Naive thymus-derived CD4-positive, alpha-beta T cell (primary cell): ENCODE data around the gene PTPRT. TPM values are rescaled to one million over a fixed set of nuclear protein-coding genes. Genes with fewer than 3 reads are reported as not detected.

Source experiments
- ATAC-seq: fragments of 150-1000 bp; cut with Tn5 transposase; 2 replicates; pipeline ENCODE4 v1.10.0; 2021; ENCODE audit warnings: mild to moderate bottlenecking, moderate library complexity
- CTCF ChIA-PET: fragments of 350-600 bp; sonication (Branson Sonifier 250); formaldehyde crosslinking; loops from one replicate; lab custom pipeline; 2021; ENCODE audit warnings: antibody characterized with exemption; lab: Charles Lee
- POLR2A ChIA-PET: fragments of 350-600 bp; sonication (Branson Sonifier 250); formaldehyde crosslinking; loops from one replicate; lab custom pipeline; 2021; ENCODE audit warnings: antibody characterized with exemption, inconsistent platforms; lab: Charles Lee
- DNase-seq, 9 donors: peaks; one replicate each; pipeline versions ENCODE4 v3.0.0 to v3.0.0-alpha.2; 2020 to 2022; ENCODE audit warnings: mixed read lengths in 1 of 9
- H3K27ac ChIP-seq: one replicate; pipeline ENCODE4 v1.7.0; 2013; ENCODE audit warnings: mild to moderate bottlenecking, low read depth, low read length, moderate library complexity
- H3K27me3 ChIP-seq, 2 donors: one replicate each; pipeline ENCODE4 v1.7.0; 2013; ENCODE audit warnings: low read length in 2 of 2, mild to moderate bottlenecking in 2 of 2, moderate library complexity in 2 of 2; ENCODE audit not compliant: control insufficient read depth in 2 of 2, insufficient read depth in 2 of 2
- H3K36me3 ChIP-seq, 3 experiments: 1 replicate in 2 of 3; 2 replicates in 1 of 3; pipeline ENCODE4 v1.7.0; 2013; ENCODE audit warnings: low read length in 3 of 3, mild to moderate bottlenecking in 3 of 3, moderate library complexity in 1 of 3; ENCODE audit not compliant: insufficient read depth in 3 of 3, control insufficient read depth in 2 of 3
- H3K4me1 ChIP-seq, 2 donors: one replicate each; pipeline ENCODE4 v1.7.0; 2013; ENCODE audit warnings: low read length in 2 of 2, mild to moderate bottlenecking in 2 of 2, moderate library complexity in 1 of 2; ENCODE audit not compliant: control insufficient read depth in 2 of 2, insufficient read depth in 2 of 2
- H3K4me3 ChIP-seq: 2 replicates; pipeline ENCODE4 v1.7.0; 2013; ENCODE audit warnings: mild to moderate bottlenecking, low read length
- H3K9me3 ChIP-seq, 3 experiments: 1 replicate in 2 of 3; 2 replicates in 1 of 3; pipeline ENCODE4 v1.7.0; 2013; ENCODE audit warnings: low read length in 3 of 3; ENCODE audit not compliant: control insufficient read depth in 2 of 3
- H3K27ac Mint-ChIP-seq, 9 donors: one replicate each; pipeline ENCODE4 v1.8.0; 2020 to 2022; ENCODE audit warnings: mixed read lengths in 9 of 9, mild to moderate bottlenecking in 8 of 9, moderate library complexity in 5 of 9, inconsistent platforms in 2 of 9
- H3K27me3 Mint-ChIP-seq, 5 donors: one replicate each; pipeline ENCODE4 v1.8.0; 2021 to 2022; ENCODE audit warnings: mixed read lengths in 5 of 5, mild to moderate bottlenecking in 1 of 5
- H3K36me3 Mint-ChIP-seq, 5 donors: one replicate each; pipeline ENCODE4 v1.8.0; 2020 to 2022; ENCODE audit warnings: mixed read lengths in 5 of 5, mild to moderate bottlenecking in 3 of 5, inconsistent platforms in 1 of 5
- H3K4me1 Mint-ChIP-seq, 7 donors: one replicate each; pipeline ENCODE4 v1.8.0; 2020 to 2022; ENCODE audit warnings: mixed read lengths in 7 of 7, mild to moderate bottlenecking in 3 of 7, inconsistent platforms in 1 of 7
- H3K4me3 Mint-ChIP-seq, 10 donors: one replicate each; pipeline ENCODE4 v1.8.0; 2020 to 2022; ENCODE audit warnings: mild to moderate bottlenecking in 10 of 10, mixed read lengths in 10 of 10, moderate library complexity in 6 of 10, inconsistent platforms in 2 of 10
- H3K9me3 Mint-ChIP-seq, 11 donors: one replicate each; pipeline ENCODE4 v1.8.0; 2020 to 2022; ENCODE audit warnings: mixed read lengths in 11 of 11, mild to moderate bottlenecking in 4 of 11, inconsistent platforms in 1 of 11, moderate library complexity in 1 of 11
- intact Hi-C, 2 donors: fragments of 100-400 bp; cut with micrococcal nuclease; formaldehyde crosslinking; loops; one replicate each; pipeline ENCODE4 v1.15.1; 2023
- polyA plus RNA-seq, 2 donors: library from polyadenylated mRNA; unstranded; fragments of 300-500 nt; fragmentation: Illumina TruSeq; gene quantifications; one replicate each; pipeline ENCODE4 v1.2.3, GENCODE V29; 2021
- total RNA-seq, 6 experiments: library from RNA in 5 of 6; stranded (reverse) in 5 of 6; gene quantifications; 1 replicate in 5 of 6; 2 replicates in 1 of 6; pipeline ENCODE4 v1.2.3 and lab custom pipeline; 2021 to 2026

The PTPRT gene
- total and polyA plus RNA-seq, 7 experiments from 2014 or later, result not detected

- CTCF ChIA-PET, result no interaction called here
- no peak overlapping the region for H3K4me3 ChIP-seq
Observed at GRCh38 chr20:42125426-42125825, 1064.3 kb downstream of the PTPRT start.

DNA sequence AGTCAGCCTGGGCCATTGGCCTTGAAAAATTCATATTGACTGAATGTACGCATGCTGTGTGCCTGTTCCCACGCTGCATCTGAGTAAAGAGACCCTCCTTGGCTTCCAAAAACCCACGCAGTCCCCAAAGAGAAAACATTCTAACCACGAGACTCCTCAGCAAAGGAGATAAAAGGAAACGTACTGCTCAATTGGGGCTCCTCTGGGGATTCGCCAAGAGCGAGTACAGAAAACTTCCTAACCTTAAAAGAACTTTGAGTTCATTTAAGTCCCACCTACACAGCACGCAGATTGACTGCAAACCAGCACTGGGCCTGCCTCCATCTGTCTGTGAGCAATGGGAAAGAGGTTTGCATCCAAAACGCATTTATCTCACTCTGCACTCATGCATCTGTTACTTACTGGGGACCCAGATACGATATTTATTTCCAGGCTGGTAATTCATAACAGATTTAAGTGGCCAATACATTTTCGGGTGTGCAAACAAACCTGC is 1065.7 kb downstream of the PTPRT start:
- ATAC-seq, result no peak

More at GRCh38 chr20:42125426-42125825, 1064.3 kb downstream of the PTPRT start:
- Mint-ChIP-seq H3K27me3 (peaks cover 0 to 6% (median under 1%) of the 10 kb centered on the region in 5 donors), H3K27ac (no peak overlapping the region), H3K36me3 (no peaks in the 10 kb centered on the region), H3K4me3 (no peak overlapping the region), H3K4me1 (no peaks in the 10 kb centered on the region), H3K9me3 (peaks cover 0 to 7% (median 0%) of the 10 kb centered on the region in 11 donors)
- H3K4me1 ChIP-seq, result no peaks in the 10 kb centered on the region
- H3K27ac ChIP-seq, result no peak overlapping the region
- H3K27me3 ChIP-seq, result no peaks in the 10 kb centered on the region
- POLR2A ChIA-PET, result no interaction called here
- intact Hi-C loops, result no loop called here
- no peak for DNase-seq
- H3K36me3 ChIP-seq, result no peaks in the 10 kb centered on the region
- no peak for ATAC-seq
- no peaks in the 10 kb centered on the region for H3K9me3 ChIP-seq

GRCh38 chr20:42118409-42119125 is 1071.1 kb downstream of the PTPRT start:
- no peak for ATAC-seq
- peaks cover 0 to 2% (median 0%) of the 10 kb centered on the region in 7 donors for H3K4me1 Mint-ChIP-seq
- Histone ChIP-seq H3K4me3 (no peak overlapping the region), H3K36me3 (no peaks in the 10 kb centered on the region), H3K27me3 (no peaks in the 10 kb centered on the region), H3K27ac (no peak overlapping the region), H3K4me1 (no peaks in the 10 kb centered on the region), H3K9me3 (no peaks in the 10 kb centered on the region)
- peaks cover 0 to 5% (median 0%) of the 10 kb centered on the region in 5 donors for H3K27me3 Mint-ChIP-seq
- no peak for DNase-seq
- no peak overlapping the region for H3K27ac Mint-ChIP-seq
- H3K4me3 Mint-ChIP-seq, result no peak overlapping the region
- POLR2A ChIA-PET, result no interaction called here
- CTCF ChIA-PET, result no interaction called here
- no peaks in the 10 kb centered on the region for H3K36me3 Mint-ChIP-seq
- intact Hi-C loops, result no loop called here
- peaks cover 0 to 7% (median 0%) of the 10 kb centered on the region in 11 donors for H3K9me3 Mint-ChIP-seq

More for the DNA sequence above, 1065.7 kb downstream of the PTPRT start:
- DNase-seq, result no peak
- CTCF ChIA-PET, result no interaction called here
- H3K9me3 Mint-ChIP-seq, result peaks cover 0 to 7% (median 0%) of the 10 kb centered on the region in 11 donors
- Histone ChIP-seq H3K4me1 (no peaks in the 10 kb centered on the region), H3K9me3 (no peaks in the 10 kb centered on the region), H3K27ac (no peak overlapping the region), H3K36me3 (no peaks in the 10 kb centered on the region), H3K27me3 (no peaks in the 10 kb centered on the region), H3K4me3 (no peak overlapping the region)
- no peaks in the 10 kb centered on the region for H3K4me1 Mint-ChIP-seq
- POLR2A ChIA-PET, result no interaction called here
- no peak overlapping the region for H3K4me3 Mint-ChIP-seq
- intact Hi-C loops, result no loop called here
- H3K27ac Mint-ChIP-seq, result no peak overlapping the region
- H3K36me3 Mint-ChIP-seq, result no peaks in the 10 kb centered on the region
- peaks cover 0 to 5% (median 0%) of the 10 kb centered on the region in 5 donors for H3K27me3 Mint-ChIP-seq

DNA sequence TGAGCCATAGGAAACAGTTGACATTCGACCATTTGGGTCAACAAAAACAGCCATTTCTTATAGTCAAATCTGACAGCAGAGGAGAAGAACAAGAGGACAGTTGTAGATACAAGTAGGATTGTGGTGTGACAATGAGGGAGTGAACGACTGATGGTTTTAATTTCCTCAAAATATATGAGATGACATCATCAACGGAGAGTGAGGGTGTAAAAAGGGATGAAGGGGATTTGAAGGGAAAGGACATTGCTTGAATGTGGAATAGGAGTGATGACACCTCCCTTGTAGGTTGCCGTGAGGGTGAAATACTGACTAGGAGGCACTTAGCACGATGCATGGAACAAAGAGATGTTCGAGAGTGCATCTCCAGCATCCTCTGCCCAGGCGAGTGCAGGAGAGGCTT is 1071.7 kb downstream of the PTPRT start:
- ChIA-PET CTCF (no interaction called here), POLR2A (no interaction called here)
- Mint-ChIP-seq H3K27me3 (peaks cover 0 to 5% (median 0%) of the 10 kb centered on the region in 5 donors), H3K4me1 (peaks cover 0 to 2% (median 0%) of the 10 kb centered on the region in 7 donors), H3K4me3 (no peak overlapping the region), H3K9me3 (peaks cover 0 to 6% (median under 1%) of the 10 kb centered on the region in 11 donors), H3K36me3 (no peaks in the 10 kb centered on the region), H3K27ac (no peak overlapping the region)
- H3K36me3 ChIP-seq, result no peaks in the 10 kb centered on the region
- intact Hi-C loops, result no loop called here
- H3K4me1 ChIP-seq, result no peaks in the 10 kb centered on the region
- no peak overlapping the region for H3K4me3 ChIP-seq
- no peaks in the 10 kb centered on the region for H3K27me3 ChIP-seq
- ATAC-seq, result no peak
- DNase-seq, result no peak
- H3K9me3 ChIP-seq, result no peaks in the 10 kb centered on the region
- no peak overlapping the region for H3K27ac ChIP-seq

- no peak for ATAC-seq
- intact Hi-C loops, result no loop called here
- CTCF ChIA-PET, result no interaction called here
- no peaks in the 10 kb centered on the region for H3K27me3 ChIP-seq
- no peak overlapping the region for H3K4me3 ChIP-seq
- no peaks in the 10 kb centered on the region for H3K36me3 ChIP-seq
- peaks cover 0 to 5% (median 0%) of the 10 kb centered on the region in 5 donors for H3K27me3 Mint-ChIP-seq
- H3K4me3 Mint-ChIP-seq, result no peak overlapping the region
- peaks cover 0 to 2% (median 0%) of the 10 kb centered on the region in 7 donors for H3K4me1 Mint-ChIP-seq
- H3K9me3 ChIP-seq, result no peaks in the 10 kb centered on the region
- no peak for DNase-seq
- H3K9me3 Mint-ChIP-seq, result peaks cover 0 to 7% (median 1%) of the 10 kb centered on the region in 11 donors
- H3K36me3 Mint-ChIP-seq, result no peaks in the 10 kb centered on the region
- POLR2A ChIA-PET, result no interaction called here
- H3K27ac Mint-ChIP-seq, result no peak overlapping the region
- no peak overlapping the region for H3K27ac ChIP-seq
- H3K4me1 ChIP-seq, result no peaks in the 10 kb centered on the region
Observed at GRCh38 chr20:42113236-42113635, 1076.5 kb downstream of the PTPRT start.

- no peak for ATAC-seq
Observed at GRCh38 chr20:42112161-42112560, 1077.5 kb downstream of the PTPRT start.

More at GRCh38 chr20:42112161-42112560, 1077.5 kb downstream of the PTPRT start:
- Mint-ChIP-seq H3K4me3 (no peak overlapping the region), H3K36me3 (no peaks in the 10 kb centered on the region), H3K9me3 (peaks cover 0 to 7% (median 0%) of the 10 kb centered on the region in 11 donors), H3K27me3 (peaks cover 0 to 4% (median 0%) of the 10 kb centered on the region in 5 donors), H3K4me1 (peaks cover 0 to 2% (median 0%) of the 10 kb centered on the region in 7 donors), H3K27ac (no peak overlapping the region)
- ChIA-PET CTCF (no interaction called here), POLR2A (no interaction called here)
- Histone ChIP-seq H3K27me3 (no peaks in the 10 kb centered on the region), H3K4me3 (no peak overlapping the region), H3K4me1 (no peaks in the 10 kb centered on the region), H3K27ac (no peak overlapping the region), H3K9me3 (no peaks in the 10 kb centered on the region), H3K36me3 (no peaks in the 10 kb centered on the region)
- DNase-seq, result no peak
- intact Hi-C loops, result no loop called here
